ENCODE data around the gene JPH3. TPM values are rescaled to one million over a fixed set of nuclear protein-coding genes. Genes with fewer than 3 reads are reported as not detected.

JPH3 gene
- total RNA-seq, 1 experiment from 2014 or later = 1.4 TPM

DNA sequence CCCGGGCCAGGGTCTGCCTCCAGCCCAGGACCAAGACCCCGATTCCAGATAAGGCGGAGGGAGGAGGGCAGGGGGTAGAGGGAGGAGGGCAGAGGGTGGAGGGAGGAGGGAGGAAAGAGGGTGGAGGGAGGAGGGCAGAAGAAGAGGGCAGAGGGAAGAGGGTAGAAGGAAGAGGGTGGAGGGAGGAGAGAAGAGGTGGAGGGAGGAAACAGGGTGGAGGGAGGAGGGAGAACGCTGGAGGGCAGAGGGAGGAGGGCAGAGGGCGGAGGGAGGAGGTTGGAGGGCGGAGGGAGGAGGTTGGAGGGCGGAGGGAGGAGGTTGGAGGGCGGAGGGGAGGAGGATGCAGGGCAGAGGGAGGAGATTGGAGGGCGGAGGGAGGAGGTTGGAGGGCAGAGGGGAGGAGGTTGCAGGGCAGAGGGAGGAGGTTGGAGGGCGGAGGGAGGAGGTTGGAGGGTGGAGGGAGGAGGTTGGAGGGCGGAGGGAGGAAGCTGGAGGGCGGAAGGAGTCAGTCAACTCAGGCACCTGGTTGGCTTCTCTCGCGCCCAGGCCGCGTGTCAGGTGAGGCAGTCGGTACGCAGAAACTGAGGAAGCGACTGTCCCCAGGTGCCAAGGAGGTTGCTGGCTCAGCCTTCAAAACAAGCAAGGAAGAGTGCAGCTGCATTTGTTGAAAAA, 98.2 kb downstream of the JPH3 start:
- no peak overlapping the region for H3K4me3 ChIP-seq (ENCODE audit: low read depth, low read length, poor library complexity, severe bottlenecking)
- CTCF ChIA-PET = interaction anchor here (0.6 kb wide), 1 partner anchor 64 kb away, joined by 7 read pairs; no protein-coding TSS in a partner anchor
- TF ChIP-seq EZH2 (IDR thresholded peaks at IDR 0.05; ENCODE audit: borderline replicate concordance, low read depth, low read length, poor library complexity, severe bottlenecking) = no peak
- TF ChIP-seq, protein P1, sequence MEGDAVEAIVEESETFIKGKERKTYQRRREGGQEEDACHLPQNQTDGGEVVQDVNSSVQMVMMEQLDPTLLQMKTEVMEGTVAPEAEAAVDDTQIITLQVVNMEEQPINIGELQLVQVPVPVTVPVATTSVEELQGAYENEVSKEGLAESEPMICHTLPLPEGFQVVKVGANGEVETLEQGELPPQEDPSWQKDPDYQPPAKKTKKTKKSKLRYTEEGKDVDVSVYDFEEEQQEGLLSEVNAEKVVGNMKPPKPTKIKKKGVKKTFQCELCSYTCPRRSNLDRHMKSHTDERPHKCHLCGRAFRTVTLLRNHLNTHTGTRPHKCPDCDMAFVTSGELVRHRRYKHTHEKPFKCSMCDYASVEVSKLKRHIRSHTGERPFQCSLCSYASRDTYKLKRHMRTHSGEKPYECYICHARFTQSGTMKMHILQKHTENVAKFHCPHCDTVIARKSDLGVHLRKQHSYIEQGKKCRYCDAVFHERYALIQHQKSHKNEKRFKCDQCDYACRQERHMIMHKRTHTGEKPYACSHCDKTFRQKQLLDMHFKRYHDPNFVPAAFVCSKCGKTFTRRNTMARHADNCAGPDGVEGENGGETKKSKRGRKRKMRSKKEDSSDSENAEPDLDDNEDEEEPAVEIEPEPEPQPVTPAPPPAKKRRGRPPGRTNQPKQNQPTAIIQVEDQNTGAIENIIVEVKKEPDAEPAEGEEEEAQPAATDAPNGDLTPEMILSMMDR (conservative IDR thresholded peaks at IDR 0.05; ENCODE audit: low read depth, low read length) = no peak
- no peak overlapping the region for H3K27ac ChIP-seq (ENCODE audit: low read depth, low read length, poor library complexity, severe bottlenecking)
- H3K9me3 ChIP-seq (ENCODE audit: low read depth, low read length, poor library complexity, severe bottlenecking) = no peaks in the 10 kb centered on the region
- peaks cover 20% of the 10 kb centered on the region for H3K36me3 ChIP-seq (ENCODE audit: insufficient read depth, low read length, poor library complexity, severe bottlenecking)
- POLR2A ChIA-PET (ENCODE audit: low non-redundant PET) = no interaction called here
- no peaks in the 10 kb centered on the region for H3K4me1 ChIP-seq (ENCODE audit: insufficient read depth, low read length, poor library complexity, severe bottlenecking)
- intact Hi-C loops (cut with micrococcal nuclease; ENCODE audit: unreplicated experiment) = no loop called here
- no peaks in the 10 kb centered on the region for H3K27me3 ChIP-seq (replicated peaks; ENCODE audit: insufficient read depth, low read depth, low read length, poor library complexity)
- DNase-seq (ENCODE audit: low spot score) = no peak
- BruUV-seq (replicated peaks) = no TSS peak

DNA sequence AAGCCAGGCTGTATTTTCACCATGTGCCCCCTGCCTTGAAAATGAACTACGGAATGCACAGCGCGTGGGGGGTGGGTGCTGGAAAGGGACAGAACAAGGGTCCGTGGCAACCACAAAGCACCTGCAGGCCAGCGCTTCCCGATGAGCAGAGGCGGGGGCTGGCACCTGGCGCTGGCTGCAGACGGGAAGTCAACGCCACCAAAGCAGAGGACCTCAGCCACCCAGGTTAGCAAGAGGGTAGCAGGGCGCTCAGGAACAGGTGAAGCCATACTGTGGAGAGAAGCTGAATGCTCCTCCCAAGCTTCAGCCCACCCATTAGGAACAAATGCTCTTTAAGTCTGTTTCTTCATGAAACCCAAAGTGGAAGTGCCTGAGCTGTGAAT, 98.8 kb downstream of the JPH3 start:
- POLR2A ChIA-PET (ENCODE audit: low non-redundant PET) = no interaction called here

DNA sequence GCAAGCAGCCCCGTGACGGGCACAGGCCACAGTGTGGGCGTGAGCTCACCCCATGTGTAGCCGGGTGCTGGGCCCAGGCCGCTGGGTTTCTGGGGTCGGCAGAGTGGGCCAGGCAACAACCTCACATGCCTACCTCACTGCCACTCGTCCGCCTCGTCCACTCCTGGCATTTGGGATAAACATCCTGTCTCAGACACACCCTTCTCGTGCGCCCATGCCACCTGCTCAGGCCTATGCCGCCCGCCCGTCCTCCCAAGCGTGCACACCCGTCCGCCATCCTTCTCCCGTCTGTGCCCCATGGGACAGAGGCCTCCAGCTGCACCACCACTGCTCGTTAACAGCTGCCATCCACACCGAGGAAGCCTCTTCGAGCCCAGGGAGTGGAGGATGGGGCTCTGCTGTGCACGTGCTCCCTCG, 99.2 kb downstream of the JPH3 start:
- ChIA-PET POLR2A (ENCODE audit: low non-redundant PET) (no interaction called here), CTCF (no interaction called here)
- Histone ChIP-seq H3K9me3 (ENCODE audit: low read depth, low read length, poor library complexity, severe bottlenecking) (no peaks in the 10 kb centered on the region), H3K27me3 (replicated peaks; ENCODE audit: insufficient read depth, low read depth, low read length, poor library complexity) (no peaks in the 10 kb centered on the region), H3K27ac (ENCODE audit: low read depth, low read length, poor library complexity, severe bottlenecking) (no peak overlapping the region), H3K36me3 (ENCODE audit: insufficient read depth, low read length, poor library complexity, severe bottlenecking) (peaks cover 16% of the 10 kb centered on the region), H3K4me1 (ENCODE audit: insufficient read depth, low read length, poor library complexity, severe bottlenecking) (no peaks in the 10 kb centered on the region), H3K4me3 (ENCODE audit: low read depth, low read length, poor library complexity, severe bottlenecking) (no peak overlapping the region)
- no peak for DNase-seq (ENCODE audit: low spot score)
- intact Hi-C loops (cut with micrococcal nuclease; ENCODE audit: unreplicated experiment) = no loop called here
- BruUV-seq (replicated peaks) = no TSS peak
- TF ChIP-seq EZH2 (IDR thresholded peaks at IDR 0.05; ENCODE audit: borderline replicate concordance, low read depth, low read length, poor library complexity, severe bottlenecking) = no peak
- TF ChIP-seq, protein P1 (conservative IDR thresholded peaks at IDR 0.05; ENCODE audit: low read depth, low read length) = no peak

More for the DNA sequence above, 98.8 kb downstream of the JPH3 start:
- Histone ChIP-seq H3K27ac (ENCODE audit: low read depth, low read length, poor library complexity, severe bottlenecking) (no peak overlapping the region), H3K27me3 (replicated peaks; ENCODE audit: insufficient read depth, low read depth, low read length, poor library complexity) (no peaks in the 10 kb centered on the region), H3K36me3 (ENCODE audit: insufficient read depth, low read length, poor library complexity, severe bottlenecking) (peaks cover 16% of the 10 kb centered on the region), H3K4me3 (ENCODE audit: low read depth, low read length, poor library complexity, severe bottlenecking) (no peak overlapping the region), H3K4me1 (ENCODE audit: insufficient read depth, low read length, poor library complexity, severe bottlenecking) (no peaks in the 10 kb centered on the region), H3K9me3 (ENCODE audit: low read depth, low read length, poor library complexity, severe bottlenecking) (no peaks in the 10 kb centered on the region)
- no TSS peak for BruUV-seq (replicated peaks)
- CTCF ChIA-PET = interaction anchor here (0.6 kb wide), 1 partner anchor 64 kb away, joined by 7 read pairs; no protein-coding TSS in a partner anchor
- DNase-seq (ENCODE audit: low spot score) = no peak
- intact Hi-C loops (cut with micrococcal nuclease; ENCODE audit: unreplicated experiment) = no loop called here
- TF ChIP-seq, protein P1 (conservative IDR thresholded peaks at IDR 0.05; ENCODE audit: low read depth, low read length) = no peak
- no peak for TF ChIP-seq EZH2 (IDR thresholded peaks at IDR 0.05; ENCODE audit: borderline replicate concordance, low read depth, low read length, poor library complexity, severe bottlenecking)

All from A673 (cell line).